ENCODE measurements around the gene TEFM. TPM values are rescaled to one million over a fixed set of nuclear protein-coding genes. Genes with fewer than 3 reads are reported as not detected.
"Not testable (repeated sequence)": the region's sequence is repeated elsewhere in the genome, so short reads cannot be mapped to it uniquely, and the experiment has no call there.

TEFM gene
- 9.0 and 11.7 TPM in 2 replicates for total RNA-seq

DNA sequence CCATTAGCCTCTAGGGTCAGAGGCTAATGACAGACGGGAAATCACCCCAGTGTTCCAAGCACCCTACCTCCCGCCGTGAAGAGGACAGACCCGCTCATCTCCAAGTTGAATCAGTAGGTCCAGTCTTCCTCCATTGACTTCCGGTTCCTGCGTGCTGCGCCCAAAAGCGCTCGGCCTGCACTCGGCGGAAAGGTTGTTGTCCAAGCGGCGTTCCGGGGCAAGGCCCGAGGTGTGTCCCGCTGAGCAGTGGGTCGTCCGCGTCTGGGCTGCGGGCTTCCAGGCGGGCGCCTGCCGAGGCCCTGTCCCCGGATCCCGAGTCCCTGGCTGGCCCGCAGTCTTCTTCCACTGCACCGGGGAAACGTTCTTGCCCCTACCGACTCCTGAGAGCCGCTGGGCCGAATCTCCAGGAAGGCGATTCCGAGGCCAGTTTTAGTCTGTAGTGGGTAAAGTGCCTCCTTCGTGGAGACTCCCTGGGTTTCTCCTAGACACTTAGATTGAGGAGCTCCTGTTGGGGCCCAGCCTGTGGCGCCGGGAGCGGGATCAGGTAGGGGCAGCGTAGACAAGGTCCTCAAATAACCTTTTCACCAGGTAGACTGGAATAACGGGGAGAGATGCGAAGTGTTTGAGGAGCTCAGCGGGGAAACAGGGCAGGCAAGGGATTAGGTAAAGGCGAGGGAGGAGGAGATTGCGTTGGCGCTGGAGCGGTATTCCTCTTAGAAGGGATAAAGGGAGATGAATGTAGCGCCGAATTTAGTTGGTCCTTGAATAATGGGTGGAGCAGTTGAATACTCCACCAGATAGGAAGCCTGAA, at the start of gene TEFM:
TSS of gene TEFM (minus strand) at position 138 of the 811 bp plus-strand sequence. CDS start at position 98, 40 bp downstream.
- DNase-seq (ENCODE audit: low read depth, low spot score): peak; percentile 67

- DNase-seq (ENCODE audit: low read depth, low spot score): no peak
Measured at GRCh38 chr17:30954046-30954830, 48.2 kb upstream of the TEFM start.

DNA sequence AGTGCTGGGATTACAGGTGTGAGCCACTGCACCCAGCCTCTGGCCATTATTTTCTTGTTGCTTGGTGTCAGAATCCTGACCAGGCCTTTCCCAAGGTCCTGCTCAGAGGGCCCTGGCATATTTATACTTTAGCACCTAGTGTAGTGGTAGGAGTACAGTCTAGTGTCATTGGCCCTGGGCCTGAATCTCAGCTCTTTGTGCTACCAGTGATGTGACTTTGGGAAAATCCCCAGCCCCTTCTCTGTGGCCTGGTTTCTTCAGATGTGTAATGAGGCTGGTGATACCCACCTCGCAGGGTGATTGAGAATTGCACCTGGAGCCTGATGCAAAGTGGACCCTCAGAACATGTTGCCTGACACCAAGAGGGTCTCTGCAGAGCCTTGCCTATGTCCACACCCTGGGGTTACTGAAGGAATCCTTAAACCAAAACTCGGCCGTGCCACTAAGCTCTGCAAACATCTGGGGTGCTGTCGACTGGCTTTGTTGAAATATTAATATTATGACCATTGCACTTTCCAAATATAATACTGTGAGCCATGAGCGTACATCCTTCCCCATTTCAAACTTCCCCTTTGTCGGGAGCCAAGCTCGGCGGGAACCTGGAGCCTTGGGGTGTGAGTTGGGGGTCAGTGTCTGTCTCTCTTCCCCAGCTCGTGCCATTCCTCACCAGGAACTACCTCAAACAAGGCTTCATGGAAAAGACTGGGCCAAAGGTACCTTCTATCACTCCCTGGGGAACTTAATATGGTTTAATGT, 46.8 kb upstream of the TEFM start:
- no peak for DNase-seq (ENCODE audit: low read depth, low spot score)

- DNase-seq (ENCODE audit: low read depth, low spot score): no peak
Measured at GRCh38 chr17:30950669-30951399, 44.8 kb upstream of the TEFM start.

DNA sequence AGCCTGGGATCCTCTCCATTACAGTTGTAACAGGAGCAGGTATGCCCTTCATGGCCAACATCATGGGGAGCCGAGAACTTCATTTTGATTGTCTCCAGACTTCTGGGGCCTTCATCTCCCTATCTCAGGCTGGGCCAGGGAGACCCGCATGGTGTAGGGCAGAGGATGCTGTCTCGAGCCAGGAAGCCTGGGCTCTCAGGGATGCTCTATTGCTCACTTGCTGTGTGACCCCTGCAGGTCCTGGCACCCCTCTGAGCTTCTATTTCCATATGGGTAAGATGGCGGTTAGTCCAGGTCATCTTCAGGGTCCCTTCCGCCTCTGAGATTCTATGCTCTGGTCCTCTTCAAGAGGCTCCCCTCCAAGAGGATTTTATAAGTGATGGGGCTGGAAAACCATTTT, 44.2 kb upstream of the TEFM start:
- no peak for DNase-seq (ENCODE audit: low read depth, low spot score)

- DNase-seq (ENCODE audit: low read depth, low spot score): no peak
Measured at GRCh38 chr17:30947796-30948195, 41.8 kb upstream of the TEFM start.

- no peak for DNase-seq (ENCODE audit: low read depth, low spot score)
Measured at GRCh38 chr17:30942308-30943079, 36.5 kb upstream of the TEFM start.

DNA sequence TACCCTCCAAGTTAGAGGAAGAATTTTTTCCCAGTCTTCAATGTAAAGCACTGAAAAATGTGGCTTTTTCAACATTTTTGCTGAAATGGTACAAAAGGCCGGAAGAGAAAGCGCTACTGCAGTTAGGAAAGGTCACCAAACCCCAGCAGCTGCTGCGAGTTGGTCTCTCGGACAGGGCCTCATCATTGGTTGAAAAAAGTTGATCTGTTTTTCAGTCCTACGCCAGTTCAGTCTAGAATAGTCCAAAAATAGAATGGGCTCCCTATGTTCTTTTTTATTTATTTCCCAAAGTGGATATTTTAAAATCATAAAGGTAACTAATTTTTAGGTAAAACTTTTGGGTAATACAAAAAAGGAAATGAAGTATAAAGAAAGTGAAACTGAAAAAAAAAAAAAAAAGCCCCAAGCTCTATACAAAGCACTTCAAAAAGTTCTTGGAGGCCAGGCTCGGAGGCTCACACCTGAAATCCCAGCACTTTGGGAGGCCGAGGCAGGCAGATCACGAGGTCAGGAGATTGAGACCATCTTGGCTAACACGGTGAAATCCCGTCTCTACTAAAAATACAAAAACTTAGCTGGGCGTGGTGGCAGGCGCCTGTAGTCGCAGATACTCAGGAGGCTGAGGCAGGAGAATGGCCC, 33.1 kb upstream of the TEFM start:
- DNase-seq (ENCODE audit: low read depth, low spot score): no peak

DNA sequence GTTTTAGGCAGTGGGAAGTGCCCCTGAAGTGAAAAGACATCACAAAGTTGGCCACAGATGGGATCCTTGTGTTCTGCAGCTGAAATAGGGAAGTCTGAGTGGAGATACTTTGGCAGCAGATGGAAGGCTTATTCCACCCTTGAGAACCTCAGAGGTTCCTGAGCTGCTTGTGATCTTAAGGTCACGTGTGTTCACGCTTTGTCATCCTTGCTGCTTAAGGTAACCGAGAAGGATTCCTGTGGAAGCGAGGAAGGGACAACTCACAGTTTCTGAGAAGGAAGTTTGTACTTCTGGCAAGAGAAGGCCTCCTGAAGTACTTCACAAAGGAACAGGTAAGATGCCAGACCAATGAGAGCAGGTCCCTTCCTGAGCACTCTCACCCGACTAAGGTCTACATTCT, 27.9 kb upstream of the TEFM start:
- DNase-seq (ENCODE audit: low read depth, low spot score): no peak

DNA sequence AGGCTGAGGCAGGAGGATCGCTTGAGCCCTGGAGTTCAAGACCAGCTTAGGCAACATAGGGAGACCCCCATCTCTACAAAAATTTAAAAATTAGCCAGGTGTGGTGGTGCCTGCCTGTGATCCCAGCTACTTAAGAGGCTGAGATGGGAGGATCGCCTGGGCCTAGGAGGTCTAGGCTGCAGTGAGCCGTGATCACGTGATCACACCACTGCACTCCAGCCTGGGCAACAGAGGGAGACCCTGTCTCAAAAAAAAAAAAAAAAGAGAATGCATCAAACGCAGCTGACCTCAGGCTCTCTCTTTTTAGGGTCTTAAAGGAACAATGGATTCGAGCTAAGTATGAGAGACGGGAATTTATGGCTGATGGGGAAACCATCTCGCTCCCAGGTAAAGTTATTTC, 25.5 kb upstream of the TEFM start:
- not testable (repeated sequence) for DNase-seq (ENCODE audit: low read depth, low spot score)

DNA sequence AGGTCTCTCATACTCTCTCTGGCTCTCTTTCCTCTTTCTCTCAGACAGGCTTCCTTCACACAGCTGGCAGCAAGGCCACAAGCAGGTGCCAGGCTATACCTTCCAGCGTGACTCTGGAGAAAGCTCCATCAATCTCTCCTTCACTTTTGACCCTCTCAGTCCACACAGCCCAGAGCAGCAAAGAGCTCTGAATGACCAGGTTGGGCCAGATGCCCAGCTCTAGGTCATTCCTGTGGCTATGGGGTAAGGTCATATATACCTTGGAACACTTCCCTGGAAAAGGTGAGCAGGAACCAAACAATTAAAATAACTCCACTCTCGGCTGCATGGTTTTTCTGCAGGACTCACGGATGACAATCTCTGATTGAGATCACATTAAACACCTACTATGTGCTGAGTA, 24.5 kb upstream of the TEFM start:
- DNase-seq (ENCODE audit: low read depth, low spot score): no peak

DNA sequence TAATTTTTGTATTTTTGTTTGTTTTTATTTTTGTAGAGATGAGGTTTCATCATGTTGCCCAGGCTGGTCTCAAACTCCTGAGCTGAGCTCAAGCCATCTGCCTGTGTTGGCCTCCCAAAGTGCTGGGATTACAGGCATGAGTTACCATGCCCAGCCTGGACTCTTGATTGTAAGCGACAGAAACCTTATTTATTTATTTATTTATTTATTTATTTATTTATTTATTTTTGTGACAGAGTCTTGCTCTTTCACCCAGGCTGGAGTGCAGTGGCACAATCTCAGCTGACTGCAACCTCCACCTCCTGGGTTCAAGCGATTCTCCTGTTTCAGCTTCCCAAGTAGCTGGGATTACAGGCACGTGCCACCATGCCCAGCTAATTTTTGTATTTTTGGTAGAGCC, 23.8 kb upstream of the TEFM start:
- not testable (repeated sequence) for DNase-seq (ENCODE audit: low read depth, low spot score)

DNA sequence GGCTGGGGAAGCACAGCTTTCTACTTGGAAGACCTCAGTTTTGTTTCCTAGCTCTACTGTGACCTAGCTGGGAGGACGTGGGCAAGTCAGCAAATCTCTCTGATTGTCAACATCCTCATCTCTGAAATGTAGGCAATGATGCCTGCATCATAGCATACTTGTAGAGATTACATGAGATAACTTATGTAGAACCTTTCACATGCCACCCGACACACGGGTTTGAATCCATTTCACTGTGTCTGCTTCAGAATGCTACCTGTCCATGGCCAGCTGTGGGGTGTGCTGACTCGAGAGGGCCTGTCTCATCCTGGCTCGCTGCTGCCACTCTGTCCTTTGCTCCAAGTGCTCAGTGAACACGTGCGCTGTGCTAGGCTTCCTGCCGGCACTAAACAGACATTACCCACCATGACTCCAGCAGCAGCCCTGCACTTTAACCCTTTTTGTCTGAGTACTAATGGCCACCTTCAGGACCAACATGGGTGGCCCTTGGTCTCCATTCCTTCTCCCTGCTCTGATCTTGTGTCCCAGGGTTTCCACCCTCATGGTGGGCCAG, 23.1 kb upstream of the TEFM start:
- DNase-seq (ENCODE audit: low read depth, low spot score): no peak

- DNase-seq (ENCODE audit: low read depth, low spot score): no peak
Measured at GRCh38 chr17:30928584-30928983, 22.5 kb upstream of the TEFM start.

DNA sequence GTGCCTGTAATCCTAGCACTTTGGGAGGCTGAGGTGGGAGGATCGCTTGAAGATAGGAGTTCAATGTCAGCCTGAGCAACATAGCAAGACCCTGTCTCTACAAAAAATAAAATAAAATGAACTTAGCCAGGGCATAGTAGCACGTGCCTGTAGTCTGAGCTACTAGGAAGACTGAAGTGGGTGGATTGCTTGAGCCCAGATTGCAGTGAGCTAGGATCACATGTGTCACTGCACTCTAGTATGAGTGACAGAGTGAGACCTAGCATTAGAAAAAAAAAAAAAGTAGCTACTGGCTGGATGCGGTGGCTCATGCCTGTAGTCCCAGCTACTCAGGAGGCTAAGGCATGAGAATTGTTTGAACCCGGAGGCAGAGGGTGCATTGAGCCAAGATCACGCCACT, 21.7 kb upstream of the TEFM start:
- no peak for DNase-seq (ENCODE audit: low read depth, low spot score)

GRCh38 chr17:30926516-30926915, 20.5 kb upstream of the TEFM start:
- no peak for DNase-seq (ENCODE audit: low read depth, low spot score)

GRCh38 chr17:30924341-30924740, 18.3 kb upstream of the TEFM start:
- DNase-seq (ENCODE audit: low read depth, low spot score): no peak

- no peak for DNase-seq (ENCODE audit: low read depth, low spot score)
Measured at GRCh38 chr17:30922235-30923030, 16.4 kb upstream of the TEFM start.
